Measurements from ENCODE around the gene IQSEC1. TPM values are rescaled to one million over a fixed set of nuclear protein-coding genes. Genes with fewer than 3 reads are reported as not detected.
"Not testable (repeated sequence)": the region's sequence is repeated elsewhere in the genome, so short reads cannot be mapped to it uniquely, and the experiment has no call there.

Gene IQSEC1
- polyA plus RNA-seq, 4 donors, result 1.1 to 24.8 (median 7.8) TPM

DNA sequence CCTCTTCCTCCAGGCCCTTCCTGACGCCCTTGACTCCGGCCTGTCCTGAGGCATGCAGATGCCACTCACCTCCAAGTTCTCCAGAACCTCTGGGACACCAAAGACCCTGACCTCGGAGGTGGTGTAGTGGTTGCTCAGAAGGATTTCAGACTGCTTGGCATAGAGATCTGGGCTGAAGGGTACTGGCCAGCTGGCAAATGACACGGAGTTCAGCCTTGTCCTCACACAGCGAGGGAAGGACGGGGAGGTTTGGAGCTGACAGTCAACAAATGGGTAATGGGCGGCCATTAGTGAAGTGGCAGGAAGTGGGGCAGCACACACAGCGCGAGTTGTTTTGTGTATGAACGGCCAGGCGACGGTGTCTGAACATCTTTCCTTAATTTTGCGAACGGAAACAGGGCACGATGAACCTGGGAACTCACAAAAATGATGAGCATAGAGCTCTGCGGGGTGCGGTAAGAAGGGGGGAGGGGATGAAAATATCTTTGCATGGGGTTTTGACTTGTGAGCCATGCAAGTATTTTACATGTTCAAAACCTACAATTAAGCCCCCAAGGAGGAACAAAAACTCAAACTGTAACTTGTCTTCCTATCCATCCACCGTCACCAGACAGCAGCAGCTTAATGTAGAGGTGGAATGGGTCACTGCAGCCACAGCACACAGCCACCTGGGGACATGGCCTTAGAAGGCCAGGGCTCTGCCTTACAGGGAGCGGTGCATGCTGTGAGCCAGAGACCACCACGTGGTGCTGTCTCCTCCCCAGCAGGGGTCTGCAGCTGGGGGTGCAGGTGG is 188.2 kb downstream of the IQSEC1 start:
- H3K27me3 ChIP-seq (ENCODE audit: control insufficient read depth in 3 of 3, insufficient read depth in 3 of 3, low read length in 3 of 3), result peaks cover 0 to 4% (median 0%) of the 10 kb centered on the region in 3 donors
- no peaks in the 10 kb centered on the region for H3K9me3 ChIP-seq (ENCODE audit: control insufficient read depth in 2 of 2, insufficient read depth in 1 of 2, low read depth in 1 of 2, low read length in 1 of 2)
- DNase-seq (no peak), FAIRE-seq (no peak)
- no peak overlapping the region for H3K27ac ChIP-seq (ENCODE audit: low read depth in 1 of 3, low read length in 2 of 3)
- no peak overlapping the region for H3K4me3 ChIP-seq (ENCODE audit: low read depth in 1 of 3, low read length in 3 of 3)
- H3K4me1 ChIP-seq (ENCODE audit: control insufficient read depth in 3 of 3, insufficient read depth in 2 of 3, low read depth in 1 of 3, low read length in 2 of 3), result peaks cover 0 to 3% (median 0%) of the 10 kb centered on the region in 3 donors
- WGBS, 3 donors, result 84 to 91% (median 88%) methylated on average over 20 of the region's 20 CpGs
- no peaks in the 10 kb centered on the region for H3K36me3 ChIP-seq (ENCODE audit: control insufficient read depth in 3 of 3, insufficient read depth in 2 of 3, low read depth in 1 of 3, low read length in 3 of 3)

DNA sequence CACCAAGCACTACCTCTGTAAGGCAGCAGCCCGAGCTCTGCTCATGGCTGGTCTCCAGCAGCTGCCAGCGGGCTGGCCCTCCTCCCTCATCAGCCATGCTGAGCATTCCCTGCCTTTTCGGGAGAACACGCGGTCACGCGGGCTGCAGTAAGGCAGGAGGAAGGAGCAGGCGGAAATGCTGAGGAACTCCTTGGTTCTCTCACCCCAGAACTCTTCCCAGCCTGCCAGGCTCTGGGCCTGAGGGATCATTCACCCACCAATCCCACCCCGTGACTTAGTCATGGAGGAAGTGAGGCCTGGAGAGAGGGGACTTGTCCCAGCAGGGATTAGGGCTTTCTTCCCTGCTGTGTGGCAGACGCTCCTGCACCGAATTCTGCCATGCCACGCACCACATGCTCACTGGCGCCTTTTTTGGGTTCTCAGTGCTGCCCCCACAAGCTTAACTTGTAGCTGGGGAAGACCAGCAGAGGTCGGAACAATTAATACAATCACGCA is 189.0 kb downstream of the IQSEC1 start:
- H3K4me3 ChIP-seq (ENCODE audit: low read depth in 1 of 3, low read length in 3 of 3), result no peak overlapping the region
- WGBS, 3 donors, result 81 to 90% (median 83%) methylated on average over 15 of the region's 15 CpGs
- H3K36me3 ChIP-seq (ENCODE audit: control insufficient read depth in 3 of 3, insufficient read depth in 2 of 3, low read depth in 1 of 3, low read length in 3 of 3), result no peaks in the 10 kb centered on the region
- H3K27me3 ChIP-seq (ENCODE audit: control insufficient read depth in 3 of 3, insufficient read depth in 3 of 3, low read length in 3 of 3), result peaks cover 0 to 4% (median 0%) of the 10 kb centered on the region in 3 donors
- FAIRE-seq, result no peak
- H3K27ac ChIP-seq (ENCODE audit: low read depth in 1 of 3, low read length in 2 of 3), result no peak overlapping the region
- H3K9me3 ChIP-seq (ENCODE audit: control insufficient read depth in 2 of 2, insufficient read depth in 1 of 2, low read depth in 1 of 2, low read length in 1 of 2), result no peaks in the 10 kb centered on the region
- H3K4me1 ChIP-seq (ENCODE audit: control insufficient read depth in 3 of 3, insufficient read depth in 2 of 3, low read depth in 1 of 3, low read length in 2 of 3), result peaks cover 0 to 3% (median 0%) of the 10 kb centered on the region in 3 donors
- no peak for DNase-seq

DNA sequence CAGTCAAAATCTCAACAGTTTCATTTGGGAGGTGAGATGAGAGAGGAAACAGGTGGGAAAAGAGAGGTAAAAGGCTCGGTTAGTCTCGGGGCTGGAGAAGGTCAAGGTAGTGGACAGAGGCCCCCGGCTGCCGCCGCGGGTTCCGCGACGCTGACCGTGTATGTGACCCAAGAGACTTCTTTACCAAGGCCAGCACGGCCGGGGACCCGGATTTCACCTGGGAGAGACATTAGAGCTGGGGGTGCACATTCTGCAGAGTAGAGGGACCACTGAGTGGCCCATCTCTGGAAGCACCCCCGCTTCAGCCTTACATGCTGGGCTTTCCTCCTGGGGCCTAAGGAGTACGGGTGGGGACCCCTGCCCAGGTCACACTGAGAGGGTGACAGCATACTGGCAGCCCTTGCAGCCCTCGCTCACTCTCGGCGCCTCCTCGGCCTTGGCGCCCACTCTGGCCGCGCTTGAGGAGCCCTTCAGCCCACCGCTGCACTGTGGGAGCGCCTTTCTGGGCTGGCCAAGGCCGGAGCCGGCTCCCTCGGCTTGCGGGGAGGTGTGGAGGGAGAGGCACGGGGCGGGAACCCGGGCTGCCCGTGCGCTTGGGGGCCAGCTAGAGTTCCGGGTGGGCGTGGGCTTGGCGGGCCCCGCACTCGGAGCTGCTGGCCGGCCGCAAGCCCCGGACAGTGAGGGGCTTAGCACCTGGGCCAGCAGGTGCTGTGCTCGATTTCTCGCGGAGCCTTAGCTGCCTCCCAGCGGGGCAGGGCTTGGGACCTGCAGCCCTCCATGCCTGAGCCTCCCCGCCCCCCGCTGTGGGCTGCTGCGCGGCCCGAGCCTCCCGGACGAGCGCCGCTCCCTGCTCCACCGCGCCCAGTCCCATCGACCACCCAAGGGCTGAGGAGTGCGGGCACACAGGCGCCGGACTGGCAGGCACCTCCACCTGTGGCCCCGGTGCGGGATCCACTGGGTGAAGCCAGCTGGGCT is 190.6 kb downstream of the IQSEC1 start:
- FAIRE-seq, result no peak
- no peak for DNase-seq
- WGBS, 3 donors, result 91 to 96% (median 95%) methylated on average over 44 to 62 of the region's 62 CpGs
- Histone ChIP-seq H3K4me3 (ENCODE audit: low read depth in 1 of 3, low read length in 3 of 3) (no peak overlapping the region), H3K4me1 (ENCODE audit: control insufficient read depth in 3 of 3, insufficient read depth in 2 of 3, low read depth in 1 of 3, low read length in 2 of 3) (peaks cover 0 to 3% (median 0%) of the 10 kb centered on the region in 3 donors), H3K36me3 (ENCODE audit: control insufficient read depth in 3 of 3, insufficient read depth in 2 of 3, low read depth in 1 of 3, low read length in 3 of 3) (no peaks in the 10 kb centered on the region), H3K9me3 (ENCODE audit: control insufficient read depth in 2 of 2, insufficient read depth in 1 of 2, low read depth in 1 of 2, low read length in 1 of 2) (no peaks in the 10 kb centered on the region), H3K27me3 (ENCODE audit: control insufficient read depth in 3 of 3, insufficient read depth in 3 of 3, low read length in 3 of 3) (peaks cover 0 to 4% (median 0%) of the 10 kb centered on the region in 3 donors), H3K27ac (ENCODE audit: low read depth in 1 of 3, low read length in 2 of 3) (no peak overlapping the region)

DNA sequence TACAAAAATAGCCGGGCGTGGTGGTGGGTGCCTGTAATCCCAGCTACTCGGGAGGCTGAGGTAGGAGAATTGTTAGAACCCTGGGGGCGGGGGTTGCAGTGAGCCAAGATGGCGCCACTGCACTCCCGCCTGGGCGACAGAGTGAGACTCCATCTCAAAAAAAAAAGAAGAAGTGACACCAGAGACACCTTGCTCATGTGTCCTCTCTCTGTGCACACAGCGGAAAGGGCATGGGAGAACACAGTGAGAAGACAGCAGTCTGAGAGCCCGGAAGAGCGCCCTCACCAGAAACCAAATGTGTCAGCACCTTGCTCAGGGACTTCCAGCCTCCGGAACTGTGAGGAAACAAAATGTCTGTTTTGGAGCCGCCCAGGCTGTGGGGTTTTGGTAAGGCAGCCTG is 191.4 kb downstream of the IQSEC1 start:
- H3K27ac ChIP-seq (ENCODE audit: low read depth in 1 of 3, low read length in 2 of 3); FAIRE-seq; H3K36me3 ChIP-seq (ENCODE audit: control insufficient read depth in 3 of 3, insufficient read depth in 2 of 3, low read depth in 1 of 3, low read length in 3 of 3); H3K4me3 ChIP-seq (ENCODE audit: low read depth in 1 of 3, low read length in 3 of 3); DNase-seq; H3K27me3 ChIP-seq (ENCODE audit: control insufficient read depth in 3 of 3, insufficient read depth in 3 of 3, low read length in 3 of 3); H3K9me3 ChIP-seq (ENCODE audit: control insufficient read depth in 2 of 2, insufficient read depth in 1 of 2, low read depth in 1 of 2, low read length in 1 of 2); H3K4me1 ChIP-seq (ENCODE audit: control insufficient read depth in 3 of 3, insufficient read depth in 2 of 3, low read depth in 1 of 3, low read length in 2 of 3): not testable (repeated sequence)
- 91 to 94% (median 93%) methylated on average over 12 of the region's 12 CpGs for WGBS, 3 donors

DNA sequence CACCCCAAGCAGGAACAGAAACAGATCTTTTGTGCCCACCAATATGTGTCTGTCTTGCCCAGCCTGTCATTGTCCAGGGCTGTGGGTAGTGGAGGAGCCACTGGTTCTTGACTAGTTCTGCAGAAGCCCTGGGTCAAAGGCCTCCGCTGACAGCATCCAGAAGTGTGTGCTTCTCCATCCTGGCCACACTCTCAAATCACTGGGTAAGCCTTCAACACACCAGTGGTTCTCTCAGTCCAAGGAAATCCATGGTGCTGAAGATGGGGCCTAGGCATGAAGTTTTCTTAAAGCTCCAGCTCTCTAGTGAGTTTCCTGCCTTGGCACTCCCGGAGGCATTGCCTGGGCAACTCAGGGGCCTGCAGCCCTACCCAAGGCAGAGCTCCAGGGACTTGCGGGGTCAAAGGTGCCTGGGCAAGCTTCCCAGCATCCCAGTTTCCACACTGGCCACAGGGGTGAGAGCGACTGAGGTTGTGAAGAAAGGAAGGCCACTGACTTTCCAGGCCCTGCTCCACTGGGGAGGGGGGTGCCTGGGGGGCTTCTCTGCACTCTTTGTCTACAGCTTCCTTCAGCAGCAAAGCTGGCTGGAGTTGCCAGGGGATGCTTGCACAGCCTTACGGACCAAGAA is 193.9 kb downstream of the IQSEC1 start:
- Histone ChIP-seq H3K4me1 (ENCODE audit: control insufficient read depth in 3 of 3, insufficient read depth in 2 of 3, low read depth in 1 of 3, low read length in 2 of 3) (no peaks in the 10 kb centered on the region), H3K36me3 (ENCODE audit: control insufficient read depth in 3 of 3, insufficient read depth in 2 of 3, low read depth in 1 of 3, low read length in 3 of 3) (no peaks in the 10 kb centered on the region), H3K27me3 (ENCODE audit: control insufficient read depth in 3 of 3, insufficient read depth in 3 of 3, low read length in 3 of 3) (no peaks in the 10 kb centered on the region), H3K4me3 (ENCODE audit: low read depth in 1 of 3, low read length in 3 of 3) (no peak overlapping the region), H3K9me3 (ENCODE audit: control insufficient read depth in 2 of 2, insufficient read depth in 1 of 2, low read depth in 1 of 2, low read length in 1 of 2) (no peaks in the 10 kb centered on the region), H3K27ac (ENCODE audit: low read depth in 1 of 3, low read length in 2 of 3) (no peak overlapping the region)
- DNase-seq, result no peak
- no peak for FAIRE-seq
- WGBS, 3 donors, result 69 to 83% (median 72%) methylated on average over 5 of the region's 5 CpGs

DNA sequence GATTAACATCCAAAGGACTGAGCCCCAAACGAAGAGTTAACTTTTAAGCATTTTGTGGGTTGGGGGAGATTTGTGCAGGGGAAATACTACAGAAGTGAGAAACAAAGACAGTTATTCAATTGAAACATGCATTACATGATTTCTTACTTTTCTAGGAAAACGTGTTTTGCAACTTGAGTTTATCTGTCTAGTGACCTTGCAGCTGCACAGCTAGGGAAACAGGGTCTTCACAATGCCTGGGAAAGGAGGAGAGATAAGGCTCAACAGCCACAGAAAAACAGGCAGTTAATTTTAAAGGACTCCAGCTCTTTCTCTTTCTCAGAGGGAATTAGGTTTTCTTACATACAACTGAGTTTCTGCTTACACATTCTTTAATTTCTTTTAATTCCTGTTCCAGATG is 194.5 kb downstream of the IQSEC1 start:
- FAIRE-seq; DNase-seq; H3K27me3 ChIP-seq (ENCODE audit: control insufficient read depth in 3 of 3, insufficient read depth in 3 of 3, low read length in 3 of 3); H3K27ac ChIP-seq (ENCODE audit: low read depth in 1 of 3, low read length in 2 of 3); H3K4me1 ChIP-seq (ENCODE audit: control insufficient read depth in 3 of 3, insufficient read depth in 2 of 3, low read depth in 1 of 3, low read length in 2 of 3); H3K9me3 ChIP-seq (ENCODE audit: control insufficient read depth in 2 of 2, insufficient read depth in 1 of 2, low read depth in 1 of 2, low read length in 1 of 2); H3K4me3 ChIP-seq (ENCODE audit: low read depth in 1 of 3, low read length in 3 of 3); H3K36me3 ChIP-seq (ENCODE audit: control insufficient read depth in 3 of 3, insufficient read depth in 2 of 3, low read depth in 1 of 3, low read length in 3 of 3): not testable (repeated sequence)
- 60 to 69% (median 62%) methylated on average over 2 of the region's 2 CpGs for WGBS, 3 donors

DNA sequence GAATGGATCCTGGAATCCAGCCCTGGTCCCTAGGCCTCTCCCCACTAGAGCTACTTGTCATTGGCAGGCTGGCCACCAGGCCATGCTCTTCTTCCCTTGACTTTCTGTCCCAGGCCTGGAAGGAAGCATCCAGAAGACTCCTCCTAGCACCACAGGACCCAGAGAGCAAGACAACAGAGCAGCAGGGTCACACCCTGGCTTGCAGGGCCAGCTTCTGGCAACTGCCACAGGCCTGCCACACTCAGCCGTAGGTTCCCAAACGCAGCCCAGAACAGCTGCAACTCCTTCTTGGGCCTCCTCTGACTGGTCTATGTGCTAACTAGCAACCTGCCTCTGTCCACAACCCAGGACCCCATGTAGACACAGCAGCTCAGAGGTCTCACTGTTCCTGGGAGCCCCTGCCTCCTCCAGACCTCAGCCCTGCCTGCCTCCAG is 195.1 kb downstream of the IQSEC1 start:
- no peaks in the 10 kb centered on the region for H3K9me3 ChIP-seq (ENCODE audit: control insufficient read depth in 2 of 2, insufficient read depth in 1 of 2, low read depth in 1 of 2, low read length in 1 of 2)
- H3K4me1 ChIP-seq (ENCODE audit: control insufficient read depth in 3 of 3, insufficient read depth in 2 of 3, low read depth in 1 of 3, low read length in 2 of 3), result no peaks in the 10 kb centered on the region
- DNase-seq (no peak), FAIRE-seq (no peak)
- 81 to 88% (median 85%) methylated on average over 2 of the region's 2 CpGs for WGBS, 3 donors
- H3K27ac ChIP-seq (ENCODE audit: low read depth in 1 of 3, low read length in 2 of 3), result no peak overlapping the region
- no peak overlapping the region for H3K4me3 ChIP-seq (ENCODE audit: low read depth in 1 of 3, low read length in 3 of 3)
- H3K27me3 ChIP-seq (ENCODE audit: control insufficient read depth in 3 of 3, insufficient read depth in 3 of 3, low read length in 3 of 3), result no peaks in the 10 kb centered on the region
- H3K36me3 ChIP-seq (ENCODE audit: control insufficient read depth in 3 of 3, insufficient read depth in 2 of 3, low read depth in 1 of 3, low read length in 3 of 3), result no peaks in the 10 kb centered on the region

DNA sequence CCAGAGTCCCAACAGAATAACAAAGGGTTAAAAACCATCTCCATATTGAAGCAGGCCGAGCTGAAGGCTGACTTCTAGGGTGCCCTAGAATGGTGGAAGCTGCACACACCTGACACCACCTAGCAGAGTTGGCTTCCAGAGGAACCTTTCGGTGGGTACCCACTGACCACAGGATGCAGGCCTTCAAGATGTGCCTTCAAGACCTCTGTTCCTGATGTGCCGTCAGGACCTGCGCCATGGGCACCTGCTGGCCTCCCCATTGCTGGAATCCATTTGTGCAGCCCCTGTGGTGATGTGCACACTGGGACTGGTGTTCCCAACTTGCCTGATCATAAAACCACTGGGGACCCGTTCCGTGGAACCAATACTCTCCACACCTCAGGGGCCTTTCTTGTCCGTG is 196.2 kb downstream of the IQSEC1 start:
- Histone ChIP-seq H3K4me3 (ENCODE audit: low read depth in 1 of 3, low read length in 3 of 3) (no peak overlapping the region), H3K27ac (ENCODE audit: low read depth in 1 of 3, low read length in 2 of 3) (no peak overlapping the region), H3K27me3 (ENCODE audit: control insufficient read depth in 3 of 3, insufficient read depth in 3 of 3, low read length in 3 of 3) (no peaks in the 10 kb centered on the region), H3K36me3 (ENCODE audit: control insufficient read depth in 3 of 3, insufficient read depth in 2 of 3, low read depth in 1 of 3, low read length in 3 of 3) (no peaks in the 10 kb centered on the region), H3K4me1 (ENCODE audit: control insufficient read depth in 3 of 3, insufficient read depth in 2 of 3, low read depth in 1 of 3, low read length in 2 of 3) (no peaks in the 10 kb centered on the region), H3K9me3 (ENCODE audit: control insufficient read depth in 2 of 2, insufficient read depth in 1 of 2, low read depth in 1 of 2, low read length in 1 of 2) (no peaks in the 10 kb centered on the region)
- whole genome bisulfite sequencing, 3 donors, result 85 to 92% (median 89%) methylated on average over 7 of the region's 7 CpGs
- no peak for FAIRE-seq
- no peak for DNase-seq

All from small intestine (tissue), 7 donors.